K562 (cell line): ENCODE data around the gene CNGA1. TPM values are rescaled to one million over a fixed set of nuclear protein-coding genes. Genes with fewer than 3 reads are reported as not detected.

Source experiments
- ATF1 ChIP-seq, 2 experiments: fragments of 450-650 bp in 1 of 2; IDR thresholded peaks; 2 replicates each; pipeline ENCODE4 v1.6.1; 2016; ENCODE audit warnings: missing compliant biosample characterization in 1 of 2, missing genetic modification characterization in 1 of 2
- ATF3 ChIP-seq, 2 experiments: fragments of 450-650 bp in 1 of 2; sonication (generic) in 1 of 2; formaldehyde crosslinking in 1 of 2; IDR thresholded peaks in 1 of 2; conservative IDR thresholded peaks in 1 of 2; 2 replicates each; pipeline versions ENCODE4 v1.6.1 to v1.8.1; 2016 to 2023; ENCODE audit warnings: mild to moderate bottlenecking in 2 of 2, moderate library complexity in 2 of 2, inconsistent platforms in 1 of 2, missing genetic modification reagents in 1 of 2
- CTCF ChIP-seq, 3 experiments: IDR thresholded peaks in 2 of 3; conservative IDR thresholded peaks in 1 of 3; 2 replicates each; pipeline ENCODE4 v1.5.1; 2011 to 2012; ENCODE audit warnings: low read length in 3 of 3, mild to moderate bottlenecking in 3 of 3, control low read depth in 2 of 3, improper control_type of control experiment in 1 of 3, inconsistent platforms in 1 of 3, low read depth in 1 of 3, mixed read lengths in 1 of 3, moderate library complexity in 1 of 3; ENCODE audit not compliant: insufficient read depth in 2 of 3
- E2F1 ChIP-seq: sonication (generic); formaldehyde crosslinking; IDR thresholded peaks from 2 replicates; pipeline ENCODE4 v1.8.1; 2023; ENCODE audit warnings: mild to moderate bottlenecking, missing genetic modification reagents, moderate library complexity
- ERF ChIP-seq: fragments of 450-650 bp; formaldehyde crosslinking; IDR thresholded peaks from 2 replicates; pipeline ENCODE4 v1.4.0; 2020; ENCODE audit warnings: mild to moderate bottlenecking, mixed read lengths
- JUNB ChIP-seq: fragments of 450-650 bp; formaldehyde crosslinking; conservative IDR thresholded peaks from 2 replicates; pipeline ENCODE4 v1.4.0; 2020; ENCODE audit warnings: mild to moderate bottlenecking
- NFYB ChIP-seq: IDR thresholded peaks from 2 replicates; pipeline ENCODE4 v1.6.1; 2011; ENCODE audit warnings: mild to moderate bottlenecking, moderate library complexity; ENCODE audit not compliant: insufficient read length; ENCODE audit errors: extremely low read depth
- NRF1 ChIP-seq, 2 experiments: fragments of 450-650 bp; IDR thresholded peaks in 1 of 2; conservative IDR thresholded peaks in 1 of 2; 2 replicates each; pipeline ENCODE4 v1.6.1; 2014; ENCODE audit warnings: mild to moderate bottlenecking in 2 of 2
- RERE ChIP-seq: sonication (generic); formaldehyde crosslinking; IDR thresholded peaks from 2 replicates; pipeline ENCODE4 v1.8.0; 2023; ENCODE audit warnings: missing genetic modification reagents, mild to moderate bottlenecking, borderline replicate concordance
- TEAD4 ChIP-seq, 2 experiments: sonication (generic) in 1 of 2; formaldehyde crosslinking in 1 of 2; IDR thresholded peaks; 2 replicates each; pipeline versions ENCODE4 v1.6.1 to v1.8.0; 2012 to 2022; ENCODE audit warnings: borderline replicate concordance in 1 of 2, inconsistent platforms in 1 of 2, low read length in 1 of 2, mild to moderate bottlenecking in 1 of 2, missing genetic modification reagents in 1 of 2
- ZBTB1 ChIP-seq: sonication (generic); formaldehyde crosslinking; IDR thresholded peaks from 2 replicates; pipeline ENCODE4 v1.8.1; 2023; ENCODE audit warnings: missing genetic modification reagents, low read depth, mild to moderate bottlenecking, borderline replicate concordance
- ZNF217 ChIP-seq: sonication (generic); formaldehyde crosslinking; IDR thresholded peaks from 2 replicates; pipeline ENCODE4 v1.8.0; 2022; ENCODE audit warnings: mild to moderate bottlenecking, missing genetic modification reagents
- ZNF511 ChIP-seq: sonication (generic); formaldehyde crosslinking; IDR thresholded peaks from 2 replicates; pipeline ENCODE4 v1.8.0; 2022; ENCODE audit warnings: mild to moderate bottlenecking, missing genetic modification reagents
- polyA plus RNA-seq, 8 experiments: library from polyadenylated mRNA; depleted of rRNA in 4 of 8; stranded (reverse) in 5 of 8; unstranded in 3 of 8; fragments of >200 nt; fragmentation: Nextera tagmentation in 2 of 8; fragmentation: Illumina TruSeq in 1 of 8; extraction: Ambion mirVana in 2 of 8; extraction: Trizol in 1 of 8; gene quantifications; 2 replicates each; pipeline versions ENCODE4 v1.2.1 to v1.2.3, GENCODE V29; 2011 to 2014; ENCODE audit warnings: inconsistent platforms in 1 of 8, missing spikeins in 1 of 8
- total RNA-seq, 7 experiments: library from RNA; depleted of rRNA in 6 of 7; stranded (reverse); fragments of >200 nt in 6 of 7; fragmentation: Illumina TruSeq in 2 of 7; extraction: Trizol in 2 of 7; gene quantifications; 2 replicates each; pipeline versions ENCODE4 v1.2.1 to v1.2.3, GENCODE V29; 2011 to 2021; ENCODE audit warnings: low replicate concordance in 1 of 7

The CNGA1 gene
- total and polyA plus RNA-seq, 9 of the 15 experiments (the other 6 are each of a cell fraction or from before 2014, with no cell fraction given): 0.03 to 0.29 (median 0.04) TPM; not detected in 5

- peak; percentile 61 to 89 (median 73) for TF ChIP-seq CTCF (IDR thresholded peaks at IDR 0.05 in 2 of 3, conservative IDR thresholded peaks at IDR 0.05 in 1 of 3; ENCODE audit: insufficient read depth in 2 of 3, low read depth in 1 of 3, low read length in 3 of 3)
- no peak for TF ChIP-seq JUNB (CRISPR knock-in tag)
- TF ChIP-seq NFYB: peak; percentile 27
- no peak for TF ChIP-seq ATF3 (IDR thresholded peaks at IDR 0.05)
- 0 out of 2 replicates have a peak, but pooled peaks have one; percentile 14 for TF ChIP-seq ATF3 (CRISPR knock-in tag; conservative IDR thresholded peaks at IDR 0.05)
- no peak for TF ChIP-seq ATF1 (CRISPR knock-in tag; IDR thresholded peaks at IDR 0.05)
- TF ChIP-seq ATF1 (tag; IDR thresholded peaks at IDR 0.05): 0 out of 2 replicates have a peak, but pooled peaks have one; percentile 44
- TF ChIP-seq TEAD4 (IDR thresholded peaks at IDR 0.05; ENCODE audit: low read length): no peak
- TF ChIP-seq TEAD4 (CRISPR knock-in tag; IDR thresholded peaks at IDR 0.05; ENCODE audit: borderline replicate concordance): no peak
- 0 out of 2 replicates have a peak, but pooled peaks have one; percentile 17 for TF ChIP-seq ZBTB1 (CRISPR knock-in tag)
- TF ChIP-seq ERF (CRISPR knock-in tag): no peak
- TF ChIP-seq ZNF511 (CRISPR knock-in tag): 0 out of 2 replicates have a peak, but pooled peaks have one; percentile 39
- no peak for TF ChIP-seq RERE (CRISPR knock-in tag)
- peak; percentile 68 to 73 for TF ChIP-seq NRF1 (conservative IDR thresholded peaks at IDR 0.05 in 1 of 2, IDR thresholded peaks at IDR 0.05 in 1 of 2)
- no peak for TF ChIP-seq ZNF217 (CRISPR knock-in tag)
- peak; percentile 56; the same call in 1 of the 2 replicates for TF ChIP-seq E2F1 (CRISPR knock-in tag)
Observed at GRCh38 chr4:48016141-48017107, at the start of gene CNGA1, which contains the start of gene NIPAL1 (continued).
